Cardiac muscle cell (in vitro differentiated cells and primary cell): ENCODE data around the gene PCDH12. TPM values are rescaled to one million over a fixed set of nuclear protein-coding genes. Genes with fewer than 3 reads are reported as not detected.
A peak's percentile ranks its signal among the peaks of the same experiment; 100 is the strongest.

Experiments
- DNase-seq, 2 donors: peaks; one replicate each; pipeline versions ENCODE4 v3.0.0 to v3.0.0-alpha.2; 2010 to 2017; ENCODE audit warnings: low read depth in 1 of 2, low spot score in 1 of 2
- H3K27ac ChIP-seq: fragments of 200-600 bp; sonication (generic); 2 replicates; pipeline ENCODE4 v1.5.1; 2016
- H3K27me3 ChIP-seq: fragments of 200-600 bp; sonication (generic); 2 replicates; pipeline ENCODE4 v1.6.0; 2016; ENCODE audit warnings: control low read depth
- H3K36me3 ChIP-seq: fragments of 200-600 bp; sonication (generic); 2 replicates; pipeline ENCODE4 v1.5.1; 2016; ENCODE audit warnings: control low read depth
- H3K4me1 ChIP-seq: fragments of 200-600 bp; sonication (generic); 2 replicates; pipeline ENCODE4 v1.8.1; 2017; ENCODE audit warnings: low read depth, mild to moderate bottlenecking, mixed run types
- H3K4me3 ChIP-seq: fragments of 200-600 bp; sonication (generic); 2 replicates; pipeline ENCODE4 v1.5.1; 2016; ENCODE audit warnings: mild to moderate bottlenecking
- H3K9me3 ChIP-seq: fragments of 200-600 bp; sonication (generic); 2 replicates; pipeline ENCODE4 v1.5.1; 2017; ENCODE audit warnings: low read depth, mild to moderate bottlenecking, control low read depth
- CTCF ChIP-seq: IDR thresholded peaks from 2 replicates; pipeline ENCODE4 v1.5.1; 2012; ENCODE audit warnings: low read depth, mild to moderate bottlenecking, low read length
- polyA plus RNA-seq: library from polyadenylated mRNA; unstranded; fragments of >200 nt; fragmentation: Nextera tagmentation; extraction: Ambion mirVana; gene quantifications from 2 replicates; pipeline ENCODE4 v1.2.1, GENCODE V29; 2016
- total RNA-seq: library from RNA; depleted of rRNA; stranded (reverse); fragments of >200 nt; gene quantifications from 2 replicates; pipeline ENCODE4 v1.2.3, GENCODE V29; 2016

Gene PCDH12
- total and polyA plus RNA-seq, 2 experiments from 2014 or later: 0.44 to 0.57 TPM

GRCh38 chr5:141950207-141951005 is 7.6 kb downstream of the PCDH12 start:
- H3K36me3 ChIP-seq: no peaks in the 10 kb centered on the region
- no peaks in the 10 kb centered on the region for H3K27me3 ChIP-seq
- no peak overlapping the region for H3K27ac ChIP-seq
- no peak for TF ChIP-seq CTCF
- DNase-seq: no peak
- H3K9me3 ChIP-seq: no peaks in the 10 kb centered on the region
- no peak overlapping the region for H3K4me3 ChIP-seq
- no peaks in the 10 kb centered on the region for H3K4me1 ChIP-seq

- Histone ChIP-seq H3K9me3 (no peaks in the 10 kb centered on the region), H3K36me3 (no peaks in the 10 kb centered on the region), H3K4me1 (no peaks in the 10 kb centered on the region), H3K4me3 (no peak overlapping the region), H3K27me3 (no peaks in the 10 kb centered on the region), H3K27ac (no peak overlapping the region)
- no peak for DNase-seq
- no peak for TF ChIP-seq CTCF
These were observed 8.5 kb downstream of the PCDH12 start for GRCh38 chr5:141949511-141949910.

- Histone ChIP-seq H3K9me3 (no peaks in the 10 kb centered on the region), H3K4me3 (no peak overlapping the region), H3K27ac (no peak overlapping the region), H3K4me1 (no peaks in the 10 kb centered on the region), H3K27me3 (no peaks in the 10 kb centered on the region), H3K36me3 (no peaks in the 10 kb centered on the region)
- TF ChIP-seq CTCF: no peak
- no peak for DNase-seq
These were observed 9.2 kb downstream of the PCDH12 start for GRCh38 chr5:141948812-141949211.

- TF ChIP-seq CTCF: no peak
- no peak overlapping the region for H3K4me3 ChIP-seq
These were observed 10.7 kb downstream of the PCDH12 start for GRCh38 chr5:141947316-141947715.

GRCh38 chr5:141945511-141946051 is 12.4 kb downstream of the PCDH12 start:
- Histone ChIP-seq H3K27me3 (no peaks in the 10 kb centered on the region), H3K9me3 (no peaks in the 10 kb centered on the region), H3K27ac (no peak overlapping the region), H3K4me1 (no peaks in the 10 kb centered on the region), H3K4me3 (no peak overlapping the region), H3K36me3 (no peaks in the 10 kb centered on the region)
- DNase-seq: peak in 1 of 2 donors; percentile 17
- no peak for TF ChIP-seq CTCF

More at GRCh38 chr5:141947316-141947715, 10.7 kb downstream of the PCDH12 start:
- no peaks in the 10 kb centered on the region for H3K9me3 ChIP-seq
- no peaks in the 10 kb centered on the region for H3K36me3 ChIP-seq
- H3K4me1 ChIP-seq: no peaks in the 10 kb centered on the region
- DNase-seq: no peak
- no peak overlapping the region for H3K27ac ChIP-seq
- H3K27me3 ChIP-seq: no peaks in the 10 kb centered on the region
